ENCODE data around the gene CENPP. TPM values are rescaled to one million over a fixed set of nuclear protein-coding genes. Genes with fewer than 3 reads are reported as not detected.

The CENPP gene
- total RNA-seq, 1 donor from 2014 or later, result 4.3 TPM

DNA sequence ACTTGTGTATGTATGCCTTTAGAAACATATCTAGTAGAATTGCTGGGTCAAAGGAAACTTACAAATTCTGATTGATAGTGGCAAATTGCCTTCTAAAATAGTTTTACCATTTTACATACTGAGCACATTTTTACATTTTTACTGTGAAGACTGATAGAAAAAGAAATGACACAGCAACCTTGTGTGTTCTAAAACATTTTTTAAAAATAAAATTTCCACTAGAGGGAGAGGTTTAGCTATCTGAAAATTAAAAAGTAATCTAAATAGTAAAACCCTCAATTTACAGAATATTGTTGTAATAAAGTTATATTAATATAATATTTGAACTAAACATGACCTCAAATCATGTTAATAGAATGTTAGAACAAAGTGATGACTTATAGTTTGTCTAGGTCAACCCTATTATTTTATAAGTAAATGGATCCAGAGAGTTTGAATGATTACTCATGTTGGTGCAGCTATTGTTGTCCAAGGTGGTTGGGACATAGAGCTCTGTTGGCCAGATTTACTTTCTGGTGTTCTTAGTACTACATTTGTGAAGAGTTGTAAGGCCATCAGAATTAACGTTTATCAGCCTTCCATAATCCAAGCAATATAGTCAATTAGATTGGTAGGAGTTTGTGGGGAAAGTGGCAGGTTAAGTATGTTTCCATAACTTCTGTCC, 17.2 kb downstream of the CENPP start:
- H3K4me1 ChIP-seq, result no peaks in the 10 kb centered on the region
- ATAC-seq, result no peak
- DNase-seq, result no peak
- no peak overlapping the region for H3K27ac ChIP-seq
- H3K4me3 ChIP-seq, result no peak overlapping the region
- no peaks in the 10 kb centered on the region for H3K27me3 ChIP-seq (ENCODE audit: low read depth)
- intact Hi-C loops (cut with DNase I), result no loop called here
- peaks cover 15% of the 10 kb centered on the region for H3K36me3 ChIP-seq
- TF ChIP-seq, protein P1, sequence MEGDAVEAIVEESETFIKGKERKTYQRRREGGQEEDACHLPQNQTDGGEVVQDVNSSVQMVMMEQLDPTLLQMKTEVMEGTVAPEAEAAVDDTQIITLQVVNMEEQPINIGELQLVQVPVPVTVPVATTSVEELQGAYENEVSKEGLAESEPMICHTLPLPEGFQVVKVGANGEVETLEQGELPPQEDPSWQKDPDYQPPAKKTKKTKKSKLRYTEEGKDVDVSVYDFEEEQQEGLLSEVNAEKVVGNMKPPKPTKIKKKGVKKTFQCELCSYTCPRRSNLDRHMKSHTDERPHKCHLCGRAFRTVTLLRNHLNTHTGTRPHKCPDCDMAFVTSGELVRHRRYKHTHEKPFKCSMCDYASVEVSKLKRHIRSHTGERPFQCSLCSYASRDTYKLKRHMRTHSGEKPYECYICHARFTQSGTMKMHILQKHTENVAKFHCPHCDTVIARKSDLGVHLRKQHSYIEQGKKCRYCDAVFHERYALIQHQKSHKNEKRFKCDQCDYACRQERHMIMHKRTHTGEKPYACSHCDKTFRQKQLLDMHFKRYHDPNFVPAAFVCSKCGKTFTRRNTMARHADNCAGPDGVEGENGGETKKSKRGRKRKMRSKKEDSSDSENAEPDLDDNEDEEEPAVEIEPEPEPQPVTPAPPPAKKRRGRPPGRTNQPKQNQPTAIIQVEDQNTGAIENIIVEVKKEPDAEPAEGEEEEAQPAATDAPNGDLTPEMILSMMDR (IDR thresholded peaks at IDR 0.05), result no peak
- H3K9me3 ChIP-seq, result peaks cover 6% of the 10 kb centered on the region

DNA sequence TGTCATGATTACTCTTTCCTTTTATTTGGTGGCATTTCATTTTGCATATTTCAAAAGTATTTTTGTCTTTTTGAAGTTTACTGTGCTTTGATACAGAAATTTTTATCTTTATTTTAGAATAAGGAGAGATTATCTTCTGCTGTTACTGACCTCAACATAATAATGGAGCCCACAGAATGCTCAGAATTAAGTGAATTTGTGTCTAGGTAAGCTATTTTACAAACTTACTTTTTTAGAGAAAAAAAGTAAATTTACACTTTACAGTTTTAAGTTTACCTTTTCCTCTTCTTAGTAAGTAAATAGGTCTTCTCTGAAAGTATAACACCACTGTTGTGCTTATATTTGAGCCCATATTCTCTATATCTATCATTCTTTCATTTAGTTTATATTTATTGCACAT, 19.8 kb downstream of the CENPP start:
- TF ChIP-seq, protein P1 (IDR thresholded peaks at IDR 0.05), result no peak
- intact Hi-C loops (cut with DNase I), result no loop called here

DNA sequence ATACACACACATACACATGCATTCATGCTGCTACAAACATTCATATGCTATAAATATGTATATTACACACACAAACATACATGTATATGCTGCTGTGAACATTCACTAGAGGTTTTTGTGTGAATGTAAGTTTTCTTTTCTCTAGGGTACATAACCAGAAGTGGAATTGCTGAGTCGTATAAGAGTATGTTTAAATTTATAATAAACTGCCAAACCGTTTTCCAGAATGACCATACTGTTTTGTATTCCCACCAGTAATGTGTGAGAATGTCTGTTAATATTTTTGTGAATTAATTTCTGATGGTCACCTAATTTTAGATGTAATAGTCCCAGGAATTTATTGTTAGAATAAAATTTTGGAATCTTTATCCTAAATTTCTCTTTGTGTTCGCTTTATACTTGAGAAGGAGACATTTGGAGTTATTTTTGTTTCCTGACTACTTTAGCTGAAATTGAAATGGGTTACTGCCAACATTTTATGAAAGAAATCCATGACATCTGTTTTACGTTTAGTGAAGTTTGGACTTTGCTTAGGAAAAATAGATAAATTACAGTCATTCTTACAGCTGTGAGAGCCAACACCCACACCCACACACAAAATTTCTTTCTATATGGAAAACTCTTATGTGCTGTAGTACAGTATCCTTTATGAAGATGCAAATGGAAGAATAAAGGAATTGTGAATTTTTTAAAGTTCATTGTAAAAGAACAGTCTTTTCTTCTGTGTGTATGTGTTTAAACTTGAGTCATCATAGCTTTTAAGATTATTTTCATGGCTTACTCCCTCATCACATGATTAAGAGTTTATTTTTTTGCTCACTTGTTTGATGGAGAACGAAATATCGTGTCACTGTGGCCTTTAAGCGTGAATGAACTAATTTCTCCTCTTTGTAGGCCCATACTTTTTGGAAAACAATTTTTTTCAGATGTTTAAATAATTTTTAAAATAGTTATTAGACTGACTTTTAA, 24.3 kb downstream of the CENPP start:
- Histone ChIP-seq H3K27ac (no peak overlapping the region), H3K4me1 (no peaks in the 10 kb centered on the region), H3K36me3 (no peaks in the 10 kb centered on the region), H3K27me3 (ENCODE audit: low read depth) (no peaks in the 10 kb centered on the region), H3K4me3 (no peak overlapping the region), H3K9me3 (no peaks in the 10 kb centered on the region)
- ATAC-seq (no peak), DNase-seq (no peak)
- TF ChIP-seq, protein P1 (IDR thresholded peaks at IDR 0.05), result no peak
- intact Hi-C loops (cut with DNase I), result no loop called here

More for the DNA sequence above, 19.8 kb downstream of the CENPP start:
- Histone ChIP-seq H3K4me1 (no peaks in the 10 kb centered on the region), H3K27me3 (ENCODE audit: low read depth) (no peaks in the 10 kb centered on the region), H3K36me3 (no peaks in the 10 kb centered on the region), H3K4me3 (no peak overlapping the region), H3K9me3 (peaks cover 6% of the 10 kb centered on the region), H3K27ac (no peak overlapping the region)
- ATAC-seq (no peak), DNase-seq (no peak)

DNA sequence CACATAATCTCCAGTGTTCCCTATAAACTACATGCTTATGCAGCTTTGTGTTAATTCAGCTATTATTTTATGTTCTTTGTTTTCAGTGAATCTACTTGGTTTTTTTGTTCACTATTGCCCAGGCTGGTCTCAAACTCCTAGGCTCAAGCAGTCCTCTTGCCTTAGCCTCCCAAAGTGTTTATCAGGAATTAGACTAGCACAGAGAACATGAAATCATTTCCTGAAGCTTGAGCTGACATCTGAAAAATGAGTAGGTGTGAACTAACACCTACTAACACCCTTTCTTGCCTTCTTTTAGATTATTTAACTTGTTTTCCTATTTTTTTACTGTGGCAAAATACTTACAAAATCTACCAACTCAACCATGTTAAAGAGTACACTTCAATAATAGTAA, 25.0 kb downstream of the CENPP start:
- no peak for ATAC-seq
- no peak overlapping the region for H3K27ac ChIP-seq
- intact Hi-C loops (cut with DNase I), result no loop called here

DNA sequence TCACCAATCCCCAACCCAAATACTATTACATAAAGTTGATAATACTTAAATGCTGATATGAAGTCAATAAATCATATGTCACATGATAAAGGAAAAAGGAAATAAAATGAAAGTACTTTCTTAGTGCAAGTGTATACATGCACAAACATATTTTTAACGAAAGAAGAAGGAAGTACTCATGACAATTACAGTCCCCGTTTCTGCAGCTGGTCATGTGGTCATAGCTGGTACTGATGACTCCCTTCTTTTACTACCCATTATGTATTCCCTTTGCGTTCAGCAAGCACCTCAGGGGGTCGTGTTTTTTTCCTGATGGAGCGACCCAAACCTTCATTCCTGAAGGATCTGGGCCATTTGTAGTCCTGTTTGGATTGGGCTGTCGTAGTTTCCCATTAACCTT, 27.3 kb downstream of the CENPP start:
- Histone ChIP-seq H3K27me3 (ENCODE audit: low read depth) (no peaks in the 10 kb centered on the region), H3K4me1 (no peaks in the 10 kb centered on the region), H3K27ac (no peak overlapping the region), H3K36me3 (no peaks in the 10 kb centered on the region), H3K4me3 (no peak overlapping the region), H3K9me3 (peaks cover 21% of the 10 kb centered on the region)
- ATAC-seq (no peak), DNase-seq (no peak)
- intact Hi-C loops (cut with DNase I), result no loop called here
- TF ChIP-seq, protein P1 (IDR thresholded peaks at IDR 0.05), result no peak

More for the DNA sequence above, 25.0 kb downstream of the CENPP start:
- Histone ChIP-seq H3K4me3 (no peak overlapping the region), H3K4me1 (no peaks in the 10 kb centered on the region), H3K9me3 (peaks cover under 1% of the 10 kb centered on the region), H3K27me3 (ENCODE audit: low read depth) (no peaks in the 10 kb centered on the region), H3K36me3 (no peaks in the 10 kb centered on the region)
- TF ChIP-seq, protein P1 (IDR thresholded peaks at IDR 0.05), result no peak
- DNase-seq, result no peak
